ENCODE measurements around the gene NCOA5.

NCOA5 gene

DNA sequence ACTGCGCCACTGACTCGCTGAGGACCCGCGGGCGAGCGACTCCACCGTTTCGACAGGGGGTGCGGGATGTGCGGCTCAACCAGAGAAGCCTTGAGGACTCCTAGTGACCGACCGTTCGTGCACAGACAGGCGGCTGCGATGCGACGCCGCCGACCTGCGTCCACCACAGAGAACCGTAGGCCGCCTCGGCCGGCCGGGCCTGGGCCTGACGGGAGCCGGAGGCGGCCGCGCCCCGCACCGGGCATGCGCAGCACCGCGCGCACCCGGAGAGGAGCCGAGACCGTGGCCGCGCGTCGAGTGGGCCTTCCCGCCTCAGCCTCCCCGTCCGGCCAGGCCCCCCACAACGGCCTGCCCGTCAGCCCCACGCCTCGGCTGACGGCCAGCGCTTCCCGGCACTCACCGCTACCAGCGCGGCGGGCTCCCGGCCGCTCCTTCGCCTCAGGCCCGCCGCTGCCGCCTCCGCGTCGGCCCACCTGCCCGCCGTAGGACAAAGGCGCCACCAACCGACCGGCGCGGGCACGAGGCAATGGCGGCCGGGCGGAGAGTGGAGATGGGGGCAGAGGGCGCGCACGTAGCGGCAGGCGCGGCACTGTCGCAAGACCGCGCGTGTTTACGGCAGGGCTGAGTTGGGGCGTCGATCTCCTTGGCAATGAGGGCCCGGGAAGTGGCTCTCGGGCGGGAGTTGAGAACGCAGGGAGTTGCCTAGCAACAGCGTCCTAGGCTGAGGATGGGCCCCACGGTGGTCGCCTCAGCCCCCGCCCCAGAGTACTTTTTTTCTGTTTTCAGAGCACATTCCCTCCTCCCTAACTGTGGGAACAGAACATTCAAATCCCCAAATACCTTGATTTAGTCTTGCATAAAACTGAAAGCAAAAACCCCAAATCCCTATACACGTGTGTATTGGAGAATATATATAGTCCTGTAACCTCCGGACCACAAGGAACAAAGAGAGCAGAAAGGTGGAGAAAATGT is at the start of gene NCOA5:
Gene NCOA5 (minus strand): TSS at position 546 of the 972 bp plus-strand sequence. CDS start 10,538 bp downstream, outside the sequence.
- peak; percentile 95 for DNase-seq (ENCODE audit: low spot score)

DNA sequence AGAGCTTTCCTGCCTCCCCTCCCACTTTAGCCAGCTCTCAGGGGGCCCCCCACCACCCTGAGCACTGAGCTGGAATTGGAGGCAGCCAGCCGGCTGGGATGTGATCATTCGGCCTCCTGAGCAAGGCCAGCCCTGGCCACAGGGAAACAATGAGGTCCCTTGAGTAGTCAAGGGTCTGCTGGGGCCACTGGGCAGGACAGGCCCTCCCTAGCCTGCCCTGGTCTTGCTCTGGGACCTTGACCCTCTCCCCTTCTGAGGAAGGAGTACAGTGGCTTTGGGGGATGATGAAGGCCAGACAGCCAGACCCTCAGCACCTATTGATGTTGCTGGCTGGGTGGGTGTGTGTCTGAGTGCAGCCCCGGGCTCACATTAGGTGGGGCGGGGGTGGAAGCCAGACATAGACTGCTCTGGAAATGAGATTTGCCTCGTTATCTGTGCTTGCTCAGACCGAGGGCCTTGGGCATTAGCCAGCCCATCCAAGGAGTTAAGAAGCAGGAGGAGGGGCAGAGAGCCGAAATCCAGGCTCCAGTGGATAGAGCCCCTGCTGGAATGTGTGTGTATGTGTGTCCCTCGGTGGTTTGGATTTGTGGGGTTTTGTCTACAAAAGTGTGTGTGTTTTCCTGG is 49.6 kb upstream of the NCOA5 start:
- DNase-seq (ENCODE audit: low spot score) = no peak

DNA sequence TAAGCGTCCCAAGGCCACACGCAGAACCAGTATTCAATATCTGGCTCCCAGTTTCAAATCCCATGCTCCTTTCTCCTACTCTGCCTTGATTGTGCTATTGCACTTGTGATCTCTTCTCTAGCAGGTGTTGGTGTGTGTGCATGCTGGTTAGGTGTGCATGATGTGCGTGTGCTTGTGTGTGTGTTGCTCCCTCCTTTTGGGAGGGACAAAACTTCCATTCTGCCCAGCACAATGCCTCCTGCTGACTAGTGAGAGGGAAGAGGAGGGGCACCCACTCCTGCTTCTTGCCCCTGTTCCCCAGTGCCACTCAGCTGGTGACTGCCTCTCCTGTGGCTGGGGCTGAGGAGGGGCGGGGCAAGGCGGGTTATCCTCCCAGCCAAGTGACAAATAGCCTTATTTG is 48.1 kb upstream of the NCOA5 start:
- DNase-seq (ENCODE audit: low spot score) = no peak

DNA sequence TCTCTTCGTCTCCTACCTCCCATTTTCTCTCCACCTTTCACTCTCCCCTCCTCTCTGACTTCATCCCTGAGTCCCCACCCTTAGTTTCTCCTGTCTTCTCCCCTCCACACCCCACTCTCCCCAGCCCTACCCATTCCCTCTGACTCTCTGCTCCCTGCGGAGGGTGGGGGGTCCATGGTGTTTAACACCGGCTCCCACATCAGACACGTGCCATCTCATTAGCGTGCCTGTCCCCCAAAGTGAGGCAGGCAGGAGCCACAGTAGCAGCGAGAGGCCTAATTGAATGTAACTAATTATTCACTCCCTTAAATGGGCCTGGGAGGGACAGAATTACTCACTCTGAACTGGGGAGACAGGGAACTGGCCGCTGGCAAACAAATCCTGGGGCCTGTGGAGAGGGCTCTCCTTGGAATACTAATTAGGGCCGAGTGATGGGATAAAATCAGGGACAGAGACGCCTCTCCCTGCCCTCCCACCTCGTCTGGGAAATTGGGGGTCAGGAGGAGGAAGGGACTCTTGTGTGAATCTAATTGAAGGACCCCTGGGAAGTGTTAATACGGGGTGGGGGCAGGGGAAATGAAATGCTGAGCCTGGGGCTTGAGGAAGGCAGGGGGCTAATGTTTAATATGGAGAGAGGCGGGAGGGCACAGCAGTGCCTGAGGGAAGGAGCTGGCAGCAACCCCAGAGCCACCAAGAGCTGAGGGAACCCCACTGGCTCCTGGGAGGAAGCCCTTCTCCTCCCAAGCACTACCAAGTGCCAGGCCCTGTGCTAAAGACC is 46.3 kb upstream of the NCOA5 start:
- DNase-seq (ENCODE audit: low spot score) = no peak

DNA sequence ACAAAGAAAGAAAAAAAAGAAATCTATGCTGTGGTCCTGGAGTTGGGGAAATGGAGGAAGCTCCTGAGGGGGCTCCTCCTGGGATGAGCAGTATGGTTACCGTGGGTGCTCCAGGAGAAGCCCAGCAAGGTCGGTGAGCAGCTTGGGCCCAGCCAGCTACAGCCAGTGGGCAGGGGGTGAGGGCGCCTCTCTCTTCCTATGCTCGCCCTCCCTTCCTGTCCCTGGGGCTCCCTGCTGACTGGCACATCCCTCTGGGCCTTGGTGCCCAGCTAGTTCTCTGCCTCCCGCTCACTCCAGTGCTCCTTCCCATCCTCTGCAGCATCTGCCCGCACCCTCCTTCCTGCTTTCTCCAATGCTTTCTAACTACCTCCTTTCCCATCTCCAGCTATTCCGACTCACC is 45.0 kb upstream of the NCOA5 start:
- no peak for DNase-seq (ENCODE audit: low spot score)

GRCh38 chr20:46133886-46134654 is 44.3 kb upstream of the NCOA5 start:
- DNase-seq (ENCODE audit: low spot score) = no peak

DNA sequence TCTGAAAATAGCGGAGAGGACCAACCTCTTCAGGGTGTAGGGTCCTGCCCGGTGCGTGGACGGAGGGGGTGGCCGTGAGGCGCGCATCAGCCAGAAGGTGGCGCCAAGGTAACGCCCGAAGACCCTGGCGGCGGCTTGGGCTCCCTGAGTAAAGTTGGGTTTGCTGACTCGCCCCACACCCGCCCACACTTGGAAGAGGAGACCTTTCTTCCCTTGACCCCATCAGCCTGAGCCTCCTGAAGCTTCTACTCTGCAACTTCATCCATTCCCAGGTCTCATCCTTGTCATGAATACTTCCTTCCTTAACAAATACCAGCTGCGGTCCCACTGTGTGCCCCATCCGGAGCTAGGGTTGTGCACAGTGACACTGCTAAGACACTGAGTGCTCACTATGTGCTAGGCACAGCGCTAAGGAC is 43.0 kb upstream of the NCOA5 start:
- DNase-seq (ENCODE audit: low spot score) = peak; percentile 55

DNA sequence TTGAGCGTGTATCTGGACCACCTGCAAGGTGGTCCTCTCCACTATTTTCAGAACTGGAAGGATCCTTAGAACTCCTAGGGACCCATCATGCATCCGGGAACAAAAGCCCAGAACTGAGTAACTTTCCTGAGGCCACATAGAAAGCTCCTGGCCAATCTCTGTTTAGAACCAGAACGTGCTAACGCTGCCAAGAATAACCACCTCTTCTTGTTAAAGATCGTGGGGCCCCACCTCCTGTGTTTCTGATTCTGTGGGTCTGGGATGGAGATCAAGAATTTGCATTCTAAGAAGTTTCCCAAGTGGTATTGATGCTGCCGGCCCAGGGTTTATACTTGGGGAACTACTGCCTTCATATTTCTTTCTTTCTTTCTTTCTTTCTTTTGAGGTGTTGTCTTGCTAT is 41.6 kb upstream of the NCOA5 start:
- DNase-seq (ENCODE audit: low spot score) = no peak

DNA sequence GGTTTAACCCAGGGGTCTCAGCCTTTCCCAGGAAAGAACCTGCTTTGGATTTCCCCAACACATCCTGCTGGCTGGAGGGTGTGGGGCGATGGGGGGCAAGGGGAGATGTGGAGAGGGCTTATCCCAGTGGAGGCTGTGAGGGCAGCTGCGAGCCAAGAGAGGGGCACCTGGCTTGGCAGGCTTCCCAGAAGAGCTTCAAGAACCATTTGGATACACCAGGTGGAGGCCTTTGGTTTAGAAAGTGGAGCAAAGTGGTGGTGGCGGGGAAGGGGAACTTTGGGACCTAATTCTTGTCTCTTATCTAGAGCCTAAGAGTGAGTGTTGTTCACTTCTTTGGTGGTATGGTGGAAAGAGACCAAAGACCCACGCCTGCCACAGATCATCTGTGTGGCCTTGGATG is 40.8 kb upstream of the NCOA5 start:
- no peak for DNase-seq (ENCODE audit: low spot score)

DNA sequence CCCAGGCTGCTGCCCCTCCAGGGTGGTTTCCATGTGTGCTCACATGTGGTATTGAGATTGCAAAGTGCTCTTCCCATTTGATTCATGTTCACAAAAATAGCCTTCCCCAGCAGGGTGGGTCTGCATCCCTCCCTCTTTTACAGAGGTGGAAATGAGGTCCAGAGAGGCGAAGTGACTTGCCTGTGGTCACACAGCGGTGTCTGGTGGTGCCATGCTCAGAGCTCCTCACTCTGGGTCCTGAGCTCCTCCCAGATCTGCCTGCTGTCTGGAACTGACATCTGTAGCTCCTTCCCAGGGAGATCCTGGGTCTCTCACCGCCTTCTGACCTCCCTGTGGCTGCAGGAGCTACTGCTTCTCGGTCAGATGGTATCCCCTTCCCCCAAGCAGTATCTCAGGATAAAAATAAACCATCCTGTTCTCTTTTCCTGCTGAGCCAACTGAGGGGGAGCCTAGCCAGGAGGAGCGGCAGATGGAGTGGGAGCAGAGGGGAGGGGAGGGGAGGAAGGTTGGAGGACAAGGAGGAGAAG is 40.3 kb upstream of the NCOA5 start:
- DNase-seq (ENCODE audit: low spot score) = no peak

- DNase-seq (ENCODE audit: low spot score) = no peak
Observed at GRCh38 chr20:46128310-46129151, 38.8 kb upstream of the NCOA5 start.

DNA sequence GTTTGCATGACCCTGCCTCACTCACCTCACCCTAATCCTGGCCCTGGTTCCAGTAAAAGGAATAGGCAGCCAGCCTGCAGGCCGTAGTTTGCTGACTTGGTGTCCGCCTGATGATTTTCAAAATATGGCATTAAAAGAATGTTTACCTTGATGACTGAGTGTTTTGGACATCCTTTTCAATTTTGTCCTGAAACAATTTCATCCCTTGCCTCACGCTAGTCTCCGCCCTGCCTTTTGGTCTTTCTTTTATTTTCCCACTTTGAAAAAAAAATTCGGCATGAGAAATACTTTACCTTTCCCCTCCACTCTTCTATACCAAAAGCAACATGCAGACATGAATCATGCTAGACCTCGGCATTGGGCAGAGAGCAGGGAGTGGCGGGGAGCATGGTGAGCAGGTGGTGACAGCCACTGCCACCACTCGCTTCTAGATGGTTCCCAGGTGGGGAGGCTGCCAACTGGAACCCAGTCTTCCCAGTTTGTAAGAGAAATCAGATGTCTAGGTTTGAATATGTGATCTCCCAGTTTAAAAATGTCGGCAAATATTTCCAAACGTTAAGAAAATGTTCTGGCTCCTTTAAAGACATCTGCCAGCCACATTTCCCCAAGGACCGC is 37.7 kb upstream of the NCOA5 start:
- no peak for DNase-seq (ENCODE audit: low spot score)

DNA sequence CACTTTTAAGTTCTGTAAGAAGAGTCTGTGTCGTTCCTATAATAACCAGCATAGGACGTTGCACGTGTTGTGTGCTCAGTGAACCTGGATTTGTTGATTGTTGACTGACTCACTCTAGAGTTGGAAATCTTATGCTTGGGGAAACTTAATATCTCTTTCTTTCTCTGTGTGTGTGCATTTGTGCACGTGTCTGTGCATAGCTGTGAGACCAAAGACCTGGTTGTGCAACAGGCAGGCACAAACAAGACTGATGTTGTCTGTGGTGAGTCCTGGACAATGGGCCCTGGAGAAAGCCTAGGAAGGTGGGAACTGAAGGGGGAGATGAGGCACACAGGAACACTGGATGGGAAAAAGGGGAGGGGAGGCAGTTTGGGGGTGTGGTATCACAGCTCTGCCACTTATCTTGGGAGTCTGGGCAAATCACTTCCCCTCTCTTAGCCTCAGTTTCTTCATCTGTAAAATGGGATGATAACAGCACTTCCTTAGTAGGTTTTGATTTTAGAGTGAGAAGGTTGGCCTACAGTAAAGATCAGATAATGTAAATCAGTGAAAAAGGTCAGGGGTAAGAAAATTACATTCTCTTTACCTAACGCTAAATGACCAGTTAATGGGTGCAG is 36.8 kb upstream of the NCOA5 start:
- no peak for DNase-seq (ENCODE audit: low spot score)

GRCh38 chr20:46123482-46124245 is 33.9 kb upstream of the NCOA5 start:
- DNase-seq (ENCODE audit: low spot score) = no peak

- no peak for DNase-seq (ENCODE audit: low spot score)
Observed at GRCh38 chr20:46122516-46123481, 33.0 kb upstream of the NCOA5 start.

GRCh38 chr20:46122071-46122470 is 32.3 kb upstream of the NCOA5 start:
- peak; percentile 14 for DNase-seq (ENCODE audit: low spot score)

DNA sequence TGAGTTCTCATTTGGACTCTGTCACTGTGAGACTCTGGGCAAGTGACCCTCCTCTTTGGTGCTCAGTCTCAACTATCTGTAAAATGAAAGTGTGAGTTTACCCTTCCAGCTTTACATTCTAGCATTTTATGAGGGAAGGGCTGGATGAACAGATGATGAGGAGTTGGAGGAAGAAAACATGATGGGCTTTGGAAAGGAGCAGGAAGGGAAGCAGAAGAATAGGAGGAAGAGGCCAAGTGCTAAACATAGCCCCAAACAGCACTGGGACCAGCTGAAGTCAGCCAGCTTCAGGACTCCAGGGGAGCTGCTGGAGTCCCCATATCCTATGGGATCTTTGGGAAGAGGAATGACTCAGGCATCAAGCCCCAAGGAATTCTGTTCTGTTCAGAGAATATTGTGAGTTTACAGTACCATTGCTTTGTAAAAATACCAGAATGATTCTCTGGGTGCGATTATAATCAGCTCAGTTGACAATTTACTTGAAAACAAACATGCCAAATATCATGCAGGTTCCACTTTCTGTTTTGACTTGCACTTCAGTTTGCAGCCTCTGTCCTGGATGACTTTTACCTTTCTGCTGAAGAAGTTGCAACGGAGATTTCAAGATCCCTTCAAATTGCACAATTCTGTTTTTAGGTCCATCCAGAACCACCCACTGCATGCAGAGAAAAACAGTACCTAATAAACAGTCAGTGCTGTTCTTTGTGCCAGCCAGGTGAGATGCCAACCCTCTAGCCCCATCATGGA is 31.6 kb upstream of the NCOA5 start:
- no peak for DNase-seq (ENCODE audit: low spot score)

All from LoVo (cell line).